Fibroblast of skin of left quadriceps (primary cell): ENCODE results near the gene CD84.
"Not testable (repeated sequence)": the region's sequence is repeated elsewhere in the genome, so short reads cannot be mapped to it uniquely, and the experiment has no call there.

ENCODE experiments used
- DNase-seq, 2 experiments: peaks; one replicate each; pipeline ENCODE4 v3.0.0-alpha.2; 2013; ENCODE audit warnings: low read depth in 2 of 2

The CD84 gene

GRCh38 chr1:160610569-160611242, 31.4 kb upstream of the CD84 start:
- DNase-seq = no peak

GRCh38 chr1:160608941-160609340, 29.6 kb upstream of the CD84 start:
- DNase-seq = no peak

- no peak for DNase-seq
Measured at GRCh38 chr1:160608514-160608913, 29.2 kb upstream of the CD84 start.

DNA sequence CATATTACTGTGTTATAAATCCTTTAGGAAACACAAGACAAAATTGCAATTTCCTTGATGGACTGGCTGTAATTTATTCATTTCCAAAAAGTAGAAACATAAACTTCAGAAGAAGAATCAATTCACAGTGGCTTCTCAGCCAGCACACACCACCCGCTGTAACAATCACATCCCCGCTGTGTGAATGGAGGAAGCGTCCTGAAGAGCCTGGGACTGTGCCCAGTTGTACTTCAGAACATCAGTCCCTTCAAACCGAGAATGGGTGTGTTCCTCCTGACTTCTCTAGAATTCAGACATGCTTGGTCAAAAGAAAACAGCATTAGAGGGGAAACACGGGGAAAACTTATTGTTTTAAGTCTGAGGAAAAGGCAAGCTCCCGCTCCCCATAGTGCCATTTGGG, 28.8 kb upstream of the CD84 start:
- DNase-seq = no peak

DNA sequence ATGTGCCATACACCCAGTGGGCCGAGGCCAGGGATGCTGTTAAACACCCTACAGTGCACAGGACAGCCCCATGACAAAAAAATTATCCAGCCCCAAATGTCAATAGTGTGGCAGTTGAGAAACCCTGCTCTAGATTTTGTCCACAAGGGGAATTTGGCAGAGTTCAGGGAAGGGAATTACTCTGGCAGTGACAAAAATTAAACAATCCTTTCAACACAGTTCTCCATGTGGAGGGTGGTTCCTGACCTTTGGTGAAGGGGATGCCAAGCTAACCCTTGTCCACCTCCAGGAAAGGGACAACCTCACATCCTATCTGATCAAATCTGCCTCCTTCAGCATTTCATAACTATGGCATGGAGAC, 28.4 kb upstream of the CD84 start:
- DNase-seq = no peak

GRCh38 chr1:160607011-160607671, 27.8 kb upstream of the CD84 start:
- peak; percentile 36 to 40 for DNase-seq

DNA sequence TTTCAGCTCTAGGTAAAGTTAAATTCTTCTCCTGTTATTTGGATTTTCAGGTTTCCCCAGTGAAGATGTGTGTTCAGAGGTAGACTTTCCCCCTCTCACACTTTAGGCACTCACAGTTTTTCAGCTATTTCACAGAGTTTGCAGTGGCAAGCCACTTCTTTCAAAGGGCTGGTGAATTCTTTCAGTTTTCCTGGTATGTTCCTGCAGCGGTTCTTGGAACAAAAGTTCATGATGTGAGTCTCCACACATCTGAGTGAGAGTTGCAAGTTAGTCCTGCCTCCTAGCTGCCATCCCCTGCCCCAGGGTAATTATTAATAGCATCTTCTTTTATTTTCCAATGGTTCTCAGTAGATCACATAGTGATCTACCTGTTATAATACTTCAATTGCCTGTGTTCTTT, 27.3 kb upstream of the CD84 start:
- no peak for DNase-seq

- no peak for DNase-seq
Measured at GRCh38 chr1:160605792-160606479, 26.6 kb upstream of the CD84 start.

DNA sequence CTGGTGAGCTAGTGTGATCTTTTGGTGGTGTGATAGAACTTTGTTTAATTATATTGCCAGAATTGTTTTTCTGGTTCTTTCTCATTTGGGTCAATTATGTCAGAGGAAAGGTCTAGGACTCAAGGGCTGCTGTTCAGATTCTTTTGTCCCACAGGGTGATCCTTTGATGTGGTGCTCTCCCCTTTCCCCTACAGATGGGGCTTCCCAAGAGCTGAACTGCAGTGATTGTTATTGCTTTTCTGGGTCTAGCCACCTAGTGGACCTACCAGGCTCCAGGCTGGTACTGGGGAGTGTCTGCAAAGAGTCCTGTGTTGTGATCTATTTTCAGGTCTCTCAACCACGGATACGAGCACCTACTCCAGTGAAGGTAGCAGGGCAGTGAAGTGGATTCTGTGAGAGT, 25.9 kb upstream of the CD84 start:
- DNase-seq = no peak

DNA sequence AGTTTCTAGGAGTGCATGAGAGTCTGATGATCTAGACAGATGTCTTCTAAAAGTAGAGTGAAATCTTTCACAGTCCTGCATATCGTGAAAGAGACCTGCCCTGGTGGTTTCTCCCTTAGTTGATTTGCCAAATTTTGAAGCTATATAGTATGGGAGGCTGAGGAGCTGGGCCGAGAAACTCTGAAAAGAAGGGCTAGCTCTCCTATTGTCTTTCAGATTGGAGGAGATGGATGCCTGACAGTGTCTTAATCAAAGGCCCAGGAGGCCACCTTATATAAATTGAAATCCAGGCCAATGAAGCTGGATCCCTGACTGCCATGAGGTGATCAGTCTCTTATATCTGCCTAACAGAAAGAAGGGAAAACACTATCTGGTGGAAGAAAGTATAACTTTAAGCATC, 18.4 kb upstream of the CD84 start:
- DNase-seq = no peak

- DNase-seq = no peak
Measured at GRCh38 chr1:160597051-160597450, 17.8 kb upstream of the CD84 start.

DNA sequence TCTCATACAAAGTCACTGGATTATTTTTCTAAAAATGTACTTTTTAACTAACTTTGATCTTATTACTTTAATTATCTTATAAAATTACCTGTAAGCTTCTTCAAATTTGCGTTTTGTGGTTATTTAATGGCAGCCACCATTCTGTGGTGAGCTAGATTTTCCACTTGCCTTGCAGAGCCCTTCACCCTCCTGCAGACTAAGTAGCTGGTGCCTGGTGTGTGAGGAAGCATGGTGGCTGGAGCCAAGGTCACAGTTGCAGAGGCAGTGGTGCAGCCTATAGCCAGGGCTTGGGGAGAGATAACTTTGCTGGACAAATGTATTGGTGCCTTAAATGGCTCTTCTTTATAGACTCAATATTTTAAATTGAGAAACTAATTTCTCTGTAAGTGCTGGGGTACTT, 11.2 kb upstream of the CD84 start:
- DNase-seq = no peak

DNA sequence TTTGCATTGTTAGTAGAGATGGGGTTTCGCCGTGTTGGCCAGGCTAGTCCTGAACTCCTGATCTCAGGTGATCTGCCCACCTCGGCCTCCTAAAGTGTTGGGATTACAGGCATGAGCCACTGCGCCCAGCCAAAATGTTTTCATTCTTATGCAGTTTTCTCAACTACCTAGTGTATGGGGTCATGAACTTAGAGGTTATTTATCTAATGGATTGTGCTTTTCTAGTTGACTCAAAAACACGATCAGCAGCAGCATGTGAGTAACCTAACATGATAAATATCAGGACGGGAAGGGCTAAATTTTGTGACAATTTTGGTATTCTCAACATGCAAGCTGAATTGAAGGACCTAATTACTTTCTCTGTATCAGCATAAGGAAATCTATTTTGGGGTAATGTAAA, 9.2 kb upstream of the CD84 start:
- no peak for DNase-seq

- no peak for DNase-seq
Measured at GRCh38 chr1:160584784-160585183, 5.5 kb upstream of the CD84 start.

DNA sequence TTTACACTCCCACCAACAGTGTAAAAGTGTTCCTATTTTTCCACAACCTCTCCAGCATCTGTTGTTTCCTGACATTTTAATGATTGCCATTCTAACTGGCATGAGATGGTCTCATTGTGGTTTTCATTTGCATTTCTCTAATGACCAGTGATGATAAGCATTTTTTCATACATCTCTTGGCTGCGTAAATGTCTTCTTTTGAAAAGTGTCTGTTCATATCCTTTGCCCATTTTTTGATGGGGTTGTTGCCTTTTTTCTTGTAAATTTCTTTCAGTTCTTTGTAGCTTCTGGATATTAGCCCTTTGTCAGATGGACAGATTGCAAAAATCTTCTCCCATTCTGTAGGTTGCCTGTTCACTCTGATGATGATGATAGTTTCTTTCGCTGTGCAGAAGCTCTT, 3.7 kb upstream of the CD84 start:
- not testable (repeated sequence) for DNase-seq

- DNase-seq = no peak
Measured at GRCh38 chr1:160581961-160582360, 2.7 kb upstream of the CD84 start.

- DNase-seq = no peak
Measured at GRCh38 chr1:160580221-160580812, 1.0 kb upstream of the CD84 start.

GRCh38 chr1:160578525-160579191, 638 bp downstream of the CD84 start:
- DNase-seq = no peak

- DNase-seq = no peak
Measured at GRCh38 chr1:160578175-160578524, 1.1 kb downstream of the CD84 start.

DNA sequence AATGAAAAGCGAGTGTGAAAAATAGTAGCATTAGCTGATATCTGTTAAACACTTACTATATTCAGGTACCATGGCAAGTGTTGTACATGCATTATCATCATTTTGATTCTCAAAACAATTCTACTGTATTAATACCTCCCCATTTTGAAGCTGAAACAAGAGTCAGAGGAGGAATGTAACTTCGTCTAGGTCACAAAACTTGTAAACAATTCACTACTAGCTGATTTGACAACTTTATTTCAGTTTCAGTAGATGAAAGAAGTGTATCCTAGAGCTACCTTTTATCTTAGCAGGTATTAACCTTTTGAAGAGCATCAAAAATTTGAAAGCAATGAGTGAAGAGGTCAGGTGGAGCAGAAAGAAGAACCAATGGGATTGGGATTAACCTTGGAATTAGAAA, 1.6 kb downstream of the CD84 start:
- DNase-seq = no peak

DNA sequence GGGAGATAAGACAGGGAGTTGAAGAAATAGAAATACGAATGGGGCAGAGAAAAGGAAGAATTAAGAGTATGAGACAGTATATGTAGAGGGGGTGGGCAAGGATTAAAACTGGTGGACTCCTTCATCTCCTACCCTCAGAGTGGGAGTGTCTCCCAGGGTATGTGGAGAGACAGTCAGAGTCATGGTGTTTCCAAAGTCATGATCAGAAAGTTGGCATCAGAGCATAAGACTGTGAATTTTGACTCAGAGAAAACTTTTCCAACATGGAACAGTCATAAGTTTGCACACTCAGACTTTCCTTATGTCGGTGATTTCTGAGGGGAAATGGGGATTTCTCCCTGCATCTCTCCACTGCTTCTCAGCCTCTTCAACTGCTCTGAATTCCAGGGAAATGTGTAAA, 2.4 kb downstream of the CD84 start:
- DNase-seq = no peak

- DNase-seq = no peak
Measured at GRCh38 chr1:160576390-160576789, 2.9 kb downstream of the CD84 start.
